Tibial nerve (tissue), 3 donors: ENCODE results near the gene TMEM53.

Source experiments
- POLR2A ChIP-seq, 2 donors: fragments of 450-650 bp; IDR thresholded peaks; one replicate each; pipeline ENCODE4 v1.6.1; 2017; ENCODE audit warnings: antibody characterized with exemption in 2 of 2, mild to moderate bottlenecking in 2 of 2, moderate library complexity in 2 of 2
- TF ChIP-seq, protein P1 (sequence below), 5 experiments: fragments of 200-600 bp in 3 of 5; fragments of 450-650 bp in 2 of 5; sonication (generic) in 3 of 5; IDR thresholded peaks; one replicate each; pipeline ENCODE4 v1.5.1; 2016 to 2019; ENCODE audit warnings: antibody characterized with exemption in 5 of 5, mild to moderate bottlenecking in 3 of 5, moderate library complexity in 2 of 5

DNA sequence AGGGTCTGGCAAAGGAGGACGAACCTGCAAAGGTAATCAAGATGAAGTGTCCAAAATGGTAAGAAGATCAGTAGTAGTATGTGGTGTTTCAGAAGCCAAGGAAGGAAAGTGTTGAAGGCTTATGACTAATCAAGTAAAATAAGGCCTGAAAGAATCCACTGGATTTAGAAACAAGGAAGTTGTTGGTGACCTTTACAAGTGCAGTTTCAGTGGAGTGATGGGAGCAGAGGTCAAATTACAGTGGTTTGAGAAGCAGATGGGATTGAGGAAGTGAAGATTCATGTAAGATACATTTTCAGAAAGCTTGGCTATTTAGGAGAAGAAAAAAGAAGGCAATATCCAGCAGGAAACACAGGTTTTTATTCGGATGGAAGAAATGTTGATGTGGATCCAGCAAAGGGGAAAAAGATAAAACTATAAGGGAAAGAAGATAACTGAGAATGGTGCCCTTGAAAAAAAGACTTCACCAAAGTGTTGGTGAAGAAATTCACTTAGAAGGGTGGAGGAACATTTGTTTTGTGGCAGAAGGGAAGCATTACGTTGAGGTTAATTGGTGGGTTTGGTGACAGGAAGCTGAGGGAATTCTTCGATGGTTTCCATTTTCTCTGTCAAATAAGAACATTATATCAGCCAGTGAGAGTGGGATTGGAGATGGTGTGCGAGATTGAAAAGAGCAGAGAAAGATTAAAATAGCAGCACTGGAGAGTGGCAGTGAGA is 2.4 kb upstream of the TMEM53 start:
- TF ChIP-seq POLR2A (IDR thresholded peaks at IDR 0.05): no peak
- TF ChIP-seq, protein P1, sequence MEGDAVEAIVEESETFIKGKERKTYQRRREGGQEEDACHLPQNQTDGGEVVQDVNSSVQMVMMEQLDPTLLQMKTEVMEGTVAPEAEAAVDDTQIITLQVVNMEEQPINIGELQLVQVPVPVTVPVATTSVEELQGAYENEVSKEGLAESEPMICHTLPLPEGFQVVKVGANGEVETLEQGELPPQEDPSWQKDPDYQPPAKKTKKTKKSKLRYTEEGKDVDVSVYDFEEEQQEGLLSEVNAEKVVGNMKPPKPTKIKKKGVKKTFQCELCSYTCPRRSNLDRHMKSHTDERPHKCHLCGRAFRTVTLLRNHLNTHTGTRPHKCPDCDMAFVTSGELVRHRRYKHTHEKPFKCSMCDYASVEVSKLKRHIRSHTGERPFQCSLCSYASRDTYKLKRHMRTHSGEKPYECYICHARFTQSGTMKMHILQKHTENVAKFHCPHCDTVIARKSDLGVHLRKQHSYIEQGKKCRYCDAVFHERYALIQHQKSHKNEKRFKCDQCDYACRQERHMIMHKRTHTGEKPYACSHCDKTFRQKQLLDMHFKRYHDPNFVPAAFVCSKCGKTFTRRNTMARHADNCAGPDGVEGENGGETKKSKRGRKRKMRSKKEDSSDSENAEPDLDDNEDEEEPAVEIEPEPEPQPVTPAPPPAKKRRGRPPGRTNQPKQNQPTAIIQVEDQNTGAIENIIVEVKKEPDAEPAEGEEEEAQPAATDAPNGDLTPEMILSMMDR (IDR thresholded peaks at IDR 0.05): no peak
